Lower leg skin (tissue), 4 donors: ENCODE results near the gene KAT6B. TPM values are rescaled to one million over a fixed set of nuclear protein-coding genes. Genes with fewer than 3 reads are reported as not detected.

Experiments used
- DNase-seq, 2 donors: peaks; one replicate each; pipeline ENCODE4 v3.0.0-alpha.2; 2019; ENCODE audit warnings: low spot score in 2 of 2
- H3K4me3 ChIP-seq: fragments of 200-600 bp; sonication (generic); 2 replicates; pipeline ENCODE4 v1.5.1; 2017; ENCODE audit warnings: mild to moderate bottlenecking, low read depth; ENCODE audit not compliant: poor library complexity, severe bottlenecking
- CTCF ChIP-seq, 3 donors: fragments of 450-650 bp; IDR thresholded peaks; one replicate each; pipeline ENCODE4 v1.5.1; 2016; ENCODE audit warnings: antibody characterized with exemption in 3 of 3, mild to moderate bottlenecking in 3 of 3, moderate library complexity in 2 of 3
- POLR2A ChIP-seq, 2 donors: fragments of 450-650 bp; IDR thresholded peaks; one replicate each; pipeline ENCODE4 v1.6.1; 2016 to 2017; ENCODE audit warnings: antibody characterized with exemption in 2 of 2, mild to moderate bottlenecking in 1 of 2, moderate library complexity in 1 of 2
- WGBS, 2 donors: methylation state at CpG; one replicate each; pipeline ENCODE4 v1.1.5; 2018; 5-methylcytosine and 5-hydroxymethylcytosine counted together
- intact Hi-C: fragments of 100-400 bp; cut with DNase I; formaldehyde crosslinking; loops from one replicate; pipeline ENCODE4 v1.15.0; 2023; ENCODE audit warnings: low total_unique reads
- total RNA-seq, 4 donors: library from RNA; depleted of rRNA; stranded (reverse); fragments of >200 nt; gene quantifications; one replicate each; pipeline ENCODE4 v1.1.0, GENCODE V29; 2016

Gene KAT6B
- total RNA-seq, 4 donors from 2014 or later = 17.2 to 40.1 (median 34.5) TPM

- WGBS, 2 donors = 1% methylated on average over 59 to 71 of the region's 89 CpGs
- peak in 1 of 2 donors; percentile 94 for DNase-seq
- H3K4me3 ChIP-seq = peak overlapping the region; percentile 67
- intact Hi-C loops = no loop called here
- TF ChIP-seq POLR2A (IDR thresholded peaks at IDR 0.05) (no peak), CTCF (IDR thresholded peaks at IDR 0.05) (no peak)
Measured at GRCh38 chr10:74825371-74826141, 844 bp upstream of the KAT6B start.

- no peak for DNase-seq
- TF ChIP-seq POLR2A (IDR thresholded peaks at IDR 0.05) (no peak), CTCF (IDR thresholded peaks at IDR 0.05) (no peak)
- H3K4me3 ChIP-seq = peak overlapping the region; percentile 34
- intact Hi-C loops = no loop called here
- WGBS, 2 donors = 6 to 7% methylated on average over 17 of the region's 17 CpGs
Measured at GRCh38 chr10:74827045-74827441, 643 bp downstream of the KAT6B start.

GRCh38 chr10:74827694-74828093 is 1.3 kb downstream of the KAT6B start:
- intact Hi-C loops = no loop called here
- no peak overlapping the region for H3K4me3 ChIP-seq
- no peak for DNase-seq
- TF ChIP-seq CTCF (IDR thresholded peaks at IDR 0.05) = no peak
- no peak for TF ChIP-seq POLR2A (IDR thresholded peaks at IDR 0.05)
- 81 to 83% methylated on average over 7 of the region's 7 CpGs for WGBS, 2 donors

- 67 to 77% methylated on average over 4 of the region's 4 CpGs for WGBS, 2 donors
- TF ChIP-seq POLR2A (IDR thresholded peaks at IDR 0.05) (no peak), CTCF (IDR thresholded peaks at IDR 0.05) (no peak)
- no peak for DNase-seq
- no peak overlapping the region for H3K4me3 ChIP-seq
- intact Hi-C loops = no loop called here
Measured at GRCh38 chr10:74828946-74829345, 2.5 kb downstream of the KAT6B start.

- 76 to 81% methylated on average over 1 of the region's 1 CpG for WGBS, 2 donors
Measured at GRCh38 chr10:74831518-74832120, 5.2 kb downstream of the KAT6B start.

More at GRCh38 chr10:74831518-74832120, 5.2 kb downstream of the KAT6B start:
- no peak for TF ChIP-seq CTCF (IDR thresholded peaks at IDR 0.05)
- TF ChIP-seq POLR2A (IDR thresholded peaks at IDR 0.05) = no peak
- intact Hi-C loops = no loop called here
- H3K4me3 ChIP-seq = no peak overlapping the region
- DNase-seq = no peak
